Inferior parietal cortex (tissue), 1 donor: ENCODE measurements around the gene LIPM.

ENCODE experiments used
- DNase-seq: peaks from one replicate; pipeline ENCODE4 v3.0.0-alpha.2; 2016; ENCODE audit errors: extremely low spot score

The LIPM gene, protein sequence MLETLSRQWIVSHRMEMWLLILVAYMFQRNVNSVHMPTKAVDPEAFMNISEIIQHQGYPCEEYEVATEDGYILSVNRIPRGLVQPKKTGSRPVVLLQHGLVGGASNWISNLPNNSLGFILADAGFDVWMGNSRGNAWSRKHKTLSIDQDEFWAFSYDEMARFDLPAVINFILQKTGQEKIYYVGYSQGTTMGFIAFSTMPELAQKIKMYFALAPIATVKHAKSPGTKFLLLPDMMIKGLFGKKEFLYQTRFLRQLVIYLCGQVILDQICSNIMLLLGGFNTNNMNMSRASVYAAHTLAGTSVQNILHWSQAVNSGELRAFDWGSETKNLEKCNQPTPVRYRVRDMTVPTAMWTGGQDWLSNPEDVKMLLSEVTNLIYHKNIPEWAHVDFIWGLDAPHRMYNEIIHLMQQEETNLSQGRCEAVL

DNA sequence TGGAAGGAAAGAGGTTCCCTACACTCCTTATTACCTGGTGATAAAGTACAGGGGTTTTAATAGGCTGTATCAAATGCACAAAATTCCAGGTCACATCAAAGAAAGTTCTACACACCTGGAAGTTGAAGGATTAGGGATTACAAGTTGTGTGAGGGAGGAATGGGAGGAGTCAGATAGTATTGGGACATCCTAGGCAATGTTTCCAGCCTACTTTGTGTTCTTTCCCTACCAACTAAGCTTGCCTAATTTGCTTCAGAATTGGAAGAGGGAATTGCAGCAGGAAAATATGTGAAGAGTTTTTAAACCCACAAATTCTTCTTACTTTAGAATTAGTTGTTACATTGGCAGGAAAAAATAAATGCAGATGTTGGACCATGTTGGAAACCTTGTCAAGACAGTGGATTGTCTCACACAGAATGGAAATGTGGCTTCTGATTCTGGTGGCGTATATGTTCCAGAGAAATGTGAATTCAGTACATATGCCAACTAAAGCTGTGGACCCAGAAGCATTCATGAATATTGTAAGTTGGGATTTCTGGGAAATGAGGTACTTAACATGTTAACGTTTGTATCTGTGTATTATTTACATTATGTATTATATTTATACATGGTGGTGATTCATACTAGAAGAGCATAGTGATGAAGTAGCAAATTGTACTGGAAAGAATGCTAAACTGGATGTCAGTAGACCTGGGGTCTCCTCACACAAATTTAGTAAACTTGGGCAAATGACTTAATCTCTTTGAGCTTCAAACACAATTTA lies at the start of gene LIPM:
TSS of gene LIPM (plus strand) at position 208 of the 763 bp plus-strand sequence. CDS start at position 375, 167 bp downstream.
- no peak for DNase-seq

GRCh38 chr10:88754287-88754686 lies 48.2 kb upstream of the LIPM start:
- DNase-seq = no peak

DNA sequence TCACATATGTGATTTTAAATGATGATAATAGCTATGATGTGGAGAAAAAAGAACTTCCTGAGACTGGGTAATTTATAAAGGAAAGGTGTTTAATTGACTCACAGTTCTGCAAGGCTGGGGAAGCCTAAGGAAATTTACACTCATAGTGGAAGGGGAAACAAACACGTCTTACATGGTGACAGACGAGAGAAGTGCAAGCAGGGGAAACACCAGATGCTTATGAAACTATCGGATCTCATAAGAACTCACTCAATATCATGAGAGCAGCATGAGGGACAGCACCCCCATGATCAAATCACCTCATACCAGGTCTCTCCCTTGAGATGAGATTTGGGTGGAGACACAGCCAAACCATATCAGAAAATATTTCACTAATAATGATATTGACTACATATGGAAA lies 46.8 kb upstream of the LIPM start:
- no peak for DNase-seq

GRCh38 chr10:88756660-88757059 lies 45.9 kb upstream of the LIPM start:
- no peak for DNase-seq

- no peak for DNase-seq
Measured at GRCh38 chr10:88759366-88760101, 43.0 kb upstream of the LIPM start, which contains the start of gene LIPN. TSS of gene LIPN (plus strand) at chr10:88760020. CDS start at chr10:88761406, 1,386 bp downstream.

DNA sequence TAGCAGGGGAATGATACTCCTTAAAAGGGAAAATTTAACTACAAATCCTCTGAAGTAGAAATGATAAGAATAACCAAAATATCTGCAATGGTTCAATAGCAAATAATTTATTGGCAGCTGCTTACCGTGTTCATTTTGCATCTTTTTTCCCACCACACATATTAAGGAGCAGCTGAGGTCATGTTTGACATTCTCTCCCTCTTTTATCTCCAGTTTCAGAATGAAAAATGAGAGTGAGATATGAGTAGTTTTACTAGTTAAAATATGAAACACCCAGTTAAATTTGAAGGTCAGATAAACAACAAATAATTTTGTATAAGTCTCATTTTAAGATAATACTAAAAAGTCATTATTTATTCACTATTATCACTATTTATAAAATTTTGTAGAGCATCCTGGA lies 39.6 kb upstream of the LIPM start:
- DNase-seq = no peak

DNA sequence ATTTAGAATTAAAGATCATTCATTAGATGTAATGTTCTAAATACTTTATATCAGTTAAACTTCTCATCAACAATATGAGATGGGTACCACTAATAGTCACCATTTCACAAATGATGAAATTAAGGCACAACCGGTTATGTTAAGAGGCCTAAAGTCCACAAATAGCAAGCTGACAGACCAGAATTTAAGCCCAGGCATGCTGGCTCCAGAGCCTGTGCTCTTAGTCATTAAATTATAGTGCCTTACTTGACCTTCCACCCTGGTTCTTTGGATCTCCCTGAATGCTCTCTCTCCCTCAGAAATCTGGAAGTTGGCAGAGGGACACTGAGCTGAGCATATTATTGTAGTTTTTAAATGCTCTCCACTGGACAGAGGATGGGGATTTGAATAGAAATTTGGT lies 39.1 kb upstream of the LIPM start:
- no peak for DNase-seq

DNA sequence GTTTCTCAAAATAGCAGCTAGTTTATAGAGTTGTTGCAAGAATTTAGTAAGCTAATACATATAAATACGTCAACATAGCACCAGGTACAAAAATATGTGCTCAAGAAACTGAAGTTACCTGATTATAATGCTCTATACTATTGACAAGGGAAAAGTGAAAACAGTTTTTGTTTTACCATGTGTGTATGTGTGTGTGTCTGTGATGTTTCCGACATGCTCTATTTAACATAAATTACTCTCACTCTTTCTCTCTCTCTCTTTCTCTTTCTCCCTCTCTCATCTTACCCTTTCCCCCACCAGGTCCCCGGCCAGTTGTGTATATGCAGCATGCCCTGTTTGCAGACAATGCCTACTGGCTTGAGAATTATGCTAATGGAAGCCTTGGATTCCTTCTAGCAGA lies 38.4 kb upstream of the LIPM start:
- no peak for DNase-seq

- no peak for DNase-seq
Measured at GRCh38 chr10:88765816-88766215, 36.7 kb upstream of the LIPM start.

GRCh38 chr10:88769384-88769783 lies 33.1 kb upstream of the LIPM start:
- DNase-seq = no peak

GRCh38 chr10:88781206-88781605 lies 21.3 kb upstream of the LIPM start:
- no peak for DNase-seq

- no peak for DNase-seq
Measured at GRCh38 chr10:88782222-88782621, 20.3 kb upstream of the LIPM start.

DNA sequence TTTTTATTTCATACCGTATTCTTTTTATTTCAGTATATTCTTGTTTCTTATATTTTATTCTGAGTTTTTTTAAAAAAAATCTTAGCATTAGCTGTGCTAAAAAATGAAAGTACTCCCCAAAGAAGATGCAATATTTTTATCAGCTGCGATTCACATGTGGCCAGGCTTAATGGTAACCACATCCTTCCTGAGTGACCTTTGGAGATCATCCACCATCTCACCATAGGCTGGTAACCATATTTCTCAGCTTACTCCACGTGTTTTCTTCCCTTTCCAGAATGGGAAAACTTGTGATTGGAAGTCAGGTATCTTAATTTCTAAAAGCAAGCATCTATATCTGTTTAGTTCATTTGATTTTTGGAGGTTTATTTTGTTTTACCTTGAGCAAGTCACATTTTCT lies 18.8 kb upstream of the LIPM start:
- no peak for DNase-seq

GRCh38 chr10:88786032-88786770 lies 16.3 kb upstream of the LIPM start:
- no peak for DNase-seq

GRCh38 chr10:88787463-88787862 lies 15.1 kb upstream of the LIPM start:
- no peak for DNase-seq

DNA sequence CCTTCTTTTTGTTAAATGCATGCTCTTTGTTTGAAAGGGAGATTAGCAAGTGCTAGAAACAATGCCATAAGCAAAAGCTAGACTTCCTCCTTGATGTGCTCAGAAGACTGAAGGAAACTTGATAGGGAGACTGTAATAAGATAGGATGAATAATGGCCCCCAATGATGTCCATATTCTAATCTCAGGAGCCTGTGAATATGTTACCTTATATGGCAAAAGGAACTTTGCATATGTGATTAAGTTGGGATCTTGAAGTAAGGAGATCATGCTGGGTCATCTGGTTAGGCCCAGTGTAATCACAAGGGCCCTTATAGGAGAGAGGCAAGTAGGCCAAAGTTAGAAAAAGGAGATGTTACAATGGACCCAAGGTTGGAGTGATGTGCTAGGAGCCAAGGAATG lies 13.6 kb upstream of the LIPM start:
- DNase-seq = no peak

- no peak for DNase-seq
Measured at GRCh38 chr10:88791924-88792323, 10.6 kb upstream of the LIPM start.

GRCh38 chr10:88792661-88793060 lies 9.9 kb upstream of the LIPM start:
- no peak for DNase-seq

- DNase-seq = no peak
Measured at GRCh38 chr10:88793712-88794299, 8.7 kb upstream of the LIPM start.

DNA sequence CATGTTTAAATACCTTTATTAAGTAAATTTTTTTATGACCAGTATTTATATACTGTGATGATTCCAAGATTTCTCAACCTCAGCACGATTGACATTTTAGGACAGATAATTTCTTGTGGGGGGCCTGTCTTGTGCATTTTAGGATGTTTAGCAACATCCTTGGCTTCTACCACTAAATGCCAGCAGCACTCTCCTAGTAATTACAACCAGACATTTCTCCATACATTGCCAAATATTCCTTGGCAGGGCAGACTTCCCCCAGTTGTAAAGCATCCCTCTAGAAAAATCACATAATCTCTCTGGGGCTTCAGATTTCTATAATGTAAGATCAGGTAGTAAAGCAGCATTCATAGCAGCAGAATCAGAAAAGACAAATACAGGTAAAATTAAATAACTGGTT lies 7.8 kb upstream of the LIPM start:
- DNase-seq = no peak
